Esophagus muscularis mucosa (tissue), 3 donors: Measurements from ENCODE around the gene MTMR12.

ENCODE experiments used
- CTCF ChIP-seq, 3 experiments: fragments of 200-600 bp in 2 of 3; fragments of 450-650 bp in 1 of 3; sonication (generic) in 2 of 3; IDR thresholded peaks; one replicate each; pipeline ENCODE4 v1.5.1; 2017 to 2019; ENCODE audit warnings: antibody characterized with exemption in 3 of 3, mild to moderate bottlenecking in 2 of 3, moderate library complexity in 1 of 3
- POLR2A ChIP-seq: fragments of 450-650 bp; IDR thresholded peaks from one replicate; pipeline ENCODE4 v1.6.1; 2017; ENCODE audit warnings: antibody characterized with exemption, moderate library complexity, mild to moderate bottlenecking, low read depth

GRCh38 chr5:32210151-32210550, 102.6 kb downstream of the MTMR12 start:
- TF ChIP-seq POLR2A (no peak), CTCF (IDR thresholded peaks at IDR 0.05) (no peak)
